Measurements from ENCODE around the gene PRPF38A.

DNA sequence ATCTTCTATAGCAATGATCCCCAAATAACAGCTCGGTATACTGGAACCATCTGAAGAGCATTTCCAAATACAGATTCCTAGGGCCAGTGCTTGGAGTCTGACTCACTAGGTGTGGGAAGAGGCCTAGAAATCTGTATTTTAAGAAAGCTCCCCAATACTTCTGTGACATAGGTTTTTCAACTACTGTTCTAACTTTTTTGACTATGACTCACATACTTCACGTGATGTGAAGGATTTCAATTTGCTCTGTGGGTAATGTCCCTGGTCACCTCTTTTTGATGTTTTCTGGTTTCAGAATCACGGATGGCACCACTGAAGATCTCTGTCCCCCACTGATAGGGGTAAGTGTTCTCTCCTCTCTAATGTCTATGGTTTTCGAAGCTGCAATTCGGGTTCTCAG lies 11.2 kb upstream of the PRPF38A start:
- TF ChIP-seq, protein P1, sequence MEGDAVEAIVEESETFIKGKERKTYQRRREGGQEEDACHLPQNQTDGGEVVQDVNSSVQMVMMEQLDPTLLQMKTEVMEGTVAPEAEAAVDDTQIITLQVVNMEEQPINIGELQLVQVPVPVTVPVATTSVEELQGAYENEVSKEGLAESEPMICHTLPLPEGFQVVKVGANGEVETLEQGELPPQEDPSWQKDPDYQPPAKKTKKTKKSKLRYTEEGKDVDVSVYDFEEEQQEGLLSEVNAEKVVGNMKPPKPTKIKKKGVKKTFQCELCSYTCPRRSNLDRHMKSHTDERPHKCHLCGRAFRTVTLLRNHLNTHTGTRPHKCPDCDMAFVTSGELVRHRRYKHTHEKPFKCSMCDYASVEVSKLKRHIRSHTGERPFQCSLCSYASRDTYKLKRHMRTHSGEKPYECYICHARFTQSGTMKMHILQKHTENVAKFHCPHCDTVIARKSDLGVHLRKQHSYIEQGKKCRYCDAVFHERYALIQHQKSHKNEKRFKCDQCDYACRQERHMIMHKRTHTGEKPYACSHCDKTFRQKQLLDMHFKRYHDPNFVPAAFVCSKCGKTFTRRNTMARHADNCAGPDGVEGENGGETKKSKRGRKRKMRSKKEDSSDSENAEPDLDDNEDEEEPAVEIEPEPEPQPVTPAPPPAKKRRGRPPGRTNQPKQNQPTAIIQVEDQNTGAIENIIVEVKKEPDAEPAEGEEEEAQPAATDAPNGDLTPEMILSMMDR (IDR thresholded peaks at IDR 0.05) = no peak
- no peak for TF ChIP-seq POLR2A (IDR thresholded peaks at IDR 0.05)
